NB4 (cell line): ENCODE data around the gene GDPD1.

Experiments used
- DNase-seq: peaks from one replicate; pipeline ENCODE4 v3.0.0; 2010; ENCODE audit warnings: low read depth
- H3K4me3 ChIP-seq: one replicate; pipeline ENCODE4 v1.5.1; 2011; ENCODE audit warnings: mild to moderate bottlenecking, low read depth, low read length, moderate library complexity
- MYC ChIP-seq: IDR thresholded peaks from 2 replicates; pipeline ENCODE4 v1.6.1; 2011; ENCODE audit warnings: low read depth, low read length
- POLR2A ChIP-seq: IDR thresholded peaks from 2 replicates; pipeline ENCODE4 v1.6.1; 2011; ENCODE audit warnings: mild to moderate bottlenecking; ENCODE audit not compliant: insufficient read length; ENCODE audit errors: extremely low read depth
- TF ChIP-seq, protein P1 (sequence below): IDR thresholded peaks from 2 replicates; pipeline ENCODE4 v1.6.1; 2011; ENCODE audit warnings: low read depth, low read length
- TF ChIP-seq, protein P2 (sequence below): IDR thresholded peaks from one replicate; pipeline ENCODE4 v1.5.1; 2012; ENCODE audit warnings: low read depth, low read length

Gene GDPD1

DNA sequence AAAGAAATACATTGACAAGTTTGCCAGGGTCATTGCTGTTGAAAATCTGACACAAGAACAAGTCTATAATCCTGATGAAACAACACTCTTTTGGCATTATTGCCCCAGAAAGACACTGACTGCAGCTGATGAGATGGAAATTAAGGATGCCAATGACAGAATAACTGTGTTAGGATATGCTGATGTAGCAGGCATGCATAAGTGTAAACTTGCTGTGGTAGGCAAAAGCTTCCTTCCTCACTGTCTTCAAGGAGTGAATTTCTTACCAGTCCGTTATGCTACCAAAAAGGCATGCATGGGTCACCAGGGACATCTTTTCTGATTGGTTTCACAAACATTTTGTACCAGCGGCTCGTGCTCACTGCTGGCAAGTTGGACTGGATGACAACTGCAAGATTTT, 10.5 kb downstream of the GDPD1 start:
- no peak overlapping the region for H3K4me3 ChIP-seq
- TF ChIP-seq, protein P1, sequence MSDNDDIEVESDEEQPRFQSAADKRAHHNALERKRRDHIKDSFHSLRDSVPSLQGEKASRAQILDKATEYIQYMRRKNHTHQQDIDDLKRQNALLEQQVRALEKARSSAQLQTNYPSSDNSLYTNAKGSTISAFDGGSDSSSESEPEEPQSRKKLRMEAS = no peak
- TF ChIP-seq, protein P2, sequence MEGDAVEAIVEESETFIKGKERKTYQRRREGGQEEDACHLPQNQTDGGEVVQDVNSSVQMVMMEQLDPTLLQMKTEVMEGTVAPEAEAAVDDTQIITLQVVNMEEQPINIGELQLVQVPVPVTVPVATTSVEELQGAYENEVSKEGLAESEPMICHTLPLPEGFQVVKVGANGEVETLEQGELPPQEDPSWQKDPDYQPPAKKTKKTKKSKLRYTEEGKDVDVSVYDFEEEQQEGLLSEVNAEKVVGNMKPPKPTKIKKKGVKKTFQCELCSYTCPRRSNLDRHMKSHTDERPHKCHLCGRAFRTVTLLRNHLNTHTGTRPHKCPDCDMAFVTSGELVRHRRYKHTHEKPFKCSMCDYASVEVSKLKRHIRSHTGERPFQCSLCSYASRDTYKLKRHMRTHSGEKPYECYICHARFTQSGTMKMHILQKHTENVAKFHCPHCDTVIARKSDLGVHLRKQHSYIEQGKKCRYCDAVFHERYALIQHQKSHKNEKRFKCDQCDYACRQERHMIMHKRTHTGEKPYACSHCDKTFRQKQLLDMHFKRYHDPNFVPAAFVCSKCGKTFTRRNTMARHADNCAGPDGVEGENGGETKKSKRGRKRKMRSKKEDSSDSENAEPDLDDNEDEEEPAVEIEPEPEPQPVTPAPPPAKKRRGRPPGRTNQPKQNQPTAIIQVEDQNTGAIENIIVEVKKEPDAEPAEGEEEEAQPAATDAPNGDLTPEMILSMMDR = no peak
- no peak for TF ChIP-seq MYC
- TF ChIP-seq POLR2A = no peak
- no peak for DNase-seq

DNA sequence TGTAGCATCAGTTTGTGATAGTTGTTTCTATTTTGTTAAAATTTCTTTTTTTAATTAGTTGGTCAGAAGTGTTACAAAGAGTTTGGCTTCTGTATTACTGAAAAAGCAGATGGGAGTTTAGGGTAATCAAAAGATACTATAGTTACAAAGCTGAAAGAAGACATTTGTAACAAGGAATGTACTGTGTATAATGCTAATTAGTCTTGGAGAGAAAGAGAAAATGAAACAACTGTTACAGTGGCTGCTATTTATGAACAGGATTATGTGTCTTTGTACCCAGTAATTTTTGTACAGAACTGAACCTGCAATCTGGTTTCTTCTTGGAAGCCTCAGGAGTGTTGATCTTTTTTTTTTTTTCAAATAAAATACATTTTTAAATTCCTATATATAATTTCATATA, 14.3 kb downstream of the GDPD1 start:
- TF ChIP-seq, protein P1 = no peak
- TF ChIP-seq, protein P2 = no peak
- TF ChIP-seq MYC (no peak), POLR2A (no peak)
- H3K4me3 ChIP-seq = no peak overlapping the region
- no peak for DNase-seq

DNA sequence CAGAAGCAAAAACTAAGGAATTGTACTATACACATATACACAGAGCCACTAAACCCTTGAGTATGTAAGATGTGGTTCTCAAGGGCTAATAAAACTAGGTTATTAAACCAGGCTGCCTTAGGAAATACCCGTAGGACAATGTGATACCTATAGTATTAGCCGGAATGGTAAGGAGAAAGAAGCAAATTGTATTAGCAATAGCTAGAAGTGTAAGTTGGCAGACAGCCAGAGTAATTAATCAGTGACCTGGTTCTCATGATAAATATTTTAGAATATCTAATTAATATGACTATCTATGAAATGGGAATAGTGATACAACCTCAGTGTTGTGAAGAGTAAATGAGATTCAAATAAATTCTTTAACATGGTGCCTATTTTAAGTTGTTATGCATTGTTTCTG, 18.6 kb downstream of the GDPD1 start:
- no peak for TF ChIP-seq MYC
- TF ChIP-seq, protein P1 = no peak
- TF ChIP-seq POLR2A = no peak
- TF ChIP-seq, protein P2 = no peak
- no peak for DNase-seq
- no peak overlapping the region for H3K4me3 ChIP-seq

- TF ChIP-seq, protein P1 = no peak
- TF ChIP-seq POLR2A = no peak
- TF ChIP-seq, protein P2 = no peak
- TF ChIP-seq MYC = no peak
- no peak overlapping the region for H3K4me3 ChIP-seq
- no peak for DNase-seq
Observed at GRCh38 chr17:59244081-59244480, 23.8 kb downstream of the GDPD1 start.

DNA sequence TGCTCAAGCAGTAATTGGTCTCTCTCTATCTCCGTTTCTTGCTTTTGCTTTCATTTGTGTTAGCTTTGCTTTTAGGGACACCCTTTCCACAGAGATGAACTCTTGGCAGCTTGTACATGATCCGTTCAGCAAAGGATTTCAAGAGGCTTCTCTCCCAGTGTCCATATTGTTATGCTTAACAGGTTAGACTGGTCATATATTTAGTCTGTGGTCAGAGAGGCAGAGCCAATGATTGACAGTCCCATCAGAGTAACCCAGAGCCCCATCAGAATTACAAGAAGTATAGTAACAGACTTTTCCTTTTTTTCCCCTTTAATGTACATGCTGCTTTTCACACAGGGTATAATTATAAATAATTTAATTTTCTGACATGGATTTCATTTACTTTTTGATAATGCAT, 34.4 kb downstream of the GDPD1 start:
- no peak overlapping the region for H3K4me3 ChIP-seq
- TF ChIP-seq, protein P2 = no peak
- TF ChIP-seq POLR2A (no peak), MYC (no peak)
- TF ChIP-seq, protein P1 = no peak
- DNase-seq = no peak

DNA sequence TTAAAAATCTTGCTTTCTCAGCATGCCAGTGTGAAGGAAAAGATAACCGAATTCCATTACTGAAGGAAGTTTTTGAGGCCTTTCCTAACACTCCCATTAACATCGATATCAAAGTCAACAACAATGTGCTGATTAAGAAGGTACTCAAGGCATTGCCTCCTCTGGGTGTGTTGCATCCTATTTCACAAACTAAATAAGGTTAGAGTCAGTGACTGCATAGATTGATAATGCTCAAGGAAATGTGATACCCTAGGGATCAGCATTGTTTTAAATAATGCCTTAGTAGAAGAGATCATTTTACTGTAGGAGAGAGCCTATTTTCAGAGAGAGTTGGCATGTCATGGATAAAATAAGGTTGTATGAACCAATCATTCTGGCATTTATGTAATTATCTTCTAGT, 36.8 kb downstream of the GDPD1 start:
- no peak overlapping the region for H3K4me3 ChIP-seq
- DNase-seq = no peak
- TF ChIP-seq, protein P1 = no peak
- TF ChIP-seq MYC (no peak), POLR2A (no peak)
- TF ChIP-seq, protein P2 = no peak
